Measurements from ENCODE around the gene STX18. TPM values are rescaled to one million over a fixed set of nuclear protein-coding genes. Genes with fewer than 3 reads are reported as not detected.
"Not testable (repeated sequence)": the region's sequence is repeated elsewhere in the genome, so short reads cannot be mapped to it uniquely, and the experiment has no call there.

Gene STX18
- 17.2 TPM for total RNA-seq
- long read RNA-seq, transcript STX18-201 (11 exons, 2,138 nt) = major isoform, 14 of 18 reads
- long read RNA-seq, partial matches to known transcripts = 1 of 18 reads
- long read RNA-seq, other reads (novel, unspliced or antisense) = 2 of 18 reads

DNA sequence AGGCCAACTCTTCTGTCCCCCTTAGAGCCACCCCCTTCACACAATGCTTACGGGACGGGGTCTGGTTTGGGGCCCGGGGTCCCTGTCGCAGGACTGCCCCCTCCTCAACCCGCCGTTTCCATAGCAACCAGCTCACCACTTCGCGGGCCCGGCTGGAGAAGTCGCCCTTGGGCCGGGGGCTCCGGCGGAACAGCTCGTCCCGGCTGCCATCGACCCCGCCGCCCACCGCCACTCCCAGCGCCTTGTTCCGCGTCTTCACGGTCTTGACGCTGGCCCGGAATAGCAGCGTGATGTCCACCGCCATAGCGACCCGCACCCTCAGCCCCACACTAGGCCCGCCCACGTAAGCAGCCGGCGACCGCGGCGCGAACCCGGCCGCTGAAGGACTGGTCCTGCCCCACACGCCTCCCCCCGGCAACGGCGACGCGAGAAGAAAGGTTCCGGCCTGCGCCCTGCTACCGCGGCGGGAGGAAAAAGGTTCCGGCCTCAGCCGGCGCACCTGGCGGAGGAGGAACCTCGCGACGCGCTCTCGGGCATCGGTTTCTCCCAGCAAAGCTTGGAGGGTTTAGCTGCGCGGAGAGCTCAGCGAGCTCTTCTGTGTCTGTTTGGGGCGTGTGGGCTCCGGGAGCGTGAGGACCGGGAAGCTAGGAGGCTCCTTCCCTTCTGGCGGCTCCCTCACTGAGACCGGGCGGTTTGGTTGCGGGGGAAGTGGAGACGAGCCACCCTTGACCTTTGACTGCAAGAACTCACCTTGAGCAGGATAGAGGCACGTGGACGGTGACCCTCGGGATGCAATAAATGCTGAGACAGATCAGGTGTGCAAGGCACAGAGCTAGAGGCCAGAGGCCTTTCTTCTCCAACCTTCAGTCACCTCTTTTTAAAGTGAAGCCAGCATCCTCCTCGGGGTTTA is at the start of gene STX18:
STX18 (minus strand) TSS at position 388 of the 910 bp plus-strand sequence; CDS start at position 304, 84 bp downstream.
- intact Hi-C loops (cut with DNase I) = loop anchor here (2.0 to 5.0 kb wide), 2 partner anchors 33 to 295 kb away; partner anchors contain the start of gene TMEM128
- peak; percentile 94 for DNase-seq (ENCODE audit: low spot score)

DNA sequence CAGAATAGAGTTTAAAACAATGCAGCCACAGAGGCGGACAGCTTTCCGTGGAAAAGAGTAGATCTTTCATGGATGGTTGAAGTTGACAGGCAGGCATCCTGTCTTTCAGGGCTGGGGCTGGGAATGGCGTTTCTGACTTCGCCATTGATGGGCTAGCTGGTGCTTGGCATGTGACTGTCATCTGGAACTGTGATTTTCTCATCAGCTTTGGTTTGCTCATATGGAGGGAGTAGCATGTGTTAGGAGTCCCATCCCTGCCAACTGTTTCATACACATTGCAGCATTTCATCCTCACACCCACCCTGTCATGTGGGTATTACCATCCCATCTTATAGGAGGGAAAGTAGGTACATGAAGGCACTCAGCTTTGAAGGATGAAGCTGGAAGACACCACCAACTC is 49.2 kb upstream of the STX18 start:
- DNase-seq (ENCODE audit: low spot score) = no peak
- intact Hi-C loops (cut with DNase I) = no loop called here

DNA sequence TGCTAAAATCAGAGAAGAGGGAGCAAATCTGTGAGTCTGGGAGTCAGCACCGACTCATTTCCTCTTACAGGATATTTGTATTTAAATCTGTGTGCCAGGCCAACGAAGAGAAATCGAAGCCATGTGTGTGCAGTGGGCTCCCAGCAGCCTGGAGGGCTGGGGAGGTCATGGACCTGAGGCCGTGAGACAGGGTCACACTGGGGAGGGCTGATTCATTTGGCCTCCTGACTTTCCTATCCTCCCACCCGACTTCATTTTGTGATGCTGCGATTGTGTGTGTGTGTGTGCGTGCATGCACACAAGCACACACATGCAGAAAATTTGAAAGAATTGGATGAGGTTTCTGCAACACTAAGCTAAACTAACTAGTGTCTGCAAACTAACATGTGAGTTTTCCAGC is 48.7 kb upstream of the STX18 start:
- no peak for DNase-seq (ENCODE audit: low spot score)
- intact Hi-C loops (cut with DNase I) = no loop called here

GRCh38 chr4:4585012-4585670 is 43.3 kb upstream of the STX18 start:
- DNase-seq (ENCODE audit: low spot score) = no peak
- intact Hi-C loops (cut with DNase I) = no loop called here

- no peak for DNase-seq (ENCODE audit: low spot score)
- intact Hi-C loops (cut with DNase I) = no loop called here
Observed at GRCh38 chr4:4583606-4584005, 41.8 kb upstream of the STX18 start.

GRCh38 chr4:4582653-4583052 is 40.8 kb upstream of the STX18 start:
- intact Hi-C loops (cut with DNase I) = no loop called here
- no peak for DNase-seq (ENCODE audit: low spot score)

- intact Hi-C loops (cut with DNase I) = no loop called here
- DNase-seq (ENCODE audit: low spot score) = no peak
Observed at GRCh38 chr4:4580494-4580893, 38.6 kb upstream of the STX18 start.

- DNase-seq (ENCODE audit: low spot score) = no peak
- intact Hi-C loops (cut with DNase I) = no loop called here
Observed at GRCh38 chr4:4578981-4579380, 37.1 kb upstream of the STX18 start.

DNA sequence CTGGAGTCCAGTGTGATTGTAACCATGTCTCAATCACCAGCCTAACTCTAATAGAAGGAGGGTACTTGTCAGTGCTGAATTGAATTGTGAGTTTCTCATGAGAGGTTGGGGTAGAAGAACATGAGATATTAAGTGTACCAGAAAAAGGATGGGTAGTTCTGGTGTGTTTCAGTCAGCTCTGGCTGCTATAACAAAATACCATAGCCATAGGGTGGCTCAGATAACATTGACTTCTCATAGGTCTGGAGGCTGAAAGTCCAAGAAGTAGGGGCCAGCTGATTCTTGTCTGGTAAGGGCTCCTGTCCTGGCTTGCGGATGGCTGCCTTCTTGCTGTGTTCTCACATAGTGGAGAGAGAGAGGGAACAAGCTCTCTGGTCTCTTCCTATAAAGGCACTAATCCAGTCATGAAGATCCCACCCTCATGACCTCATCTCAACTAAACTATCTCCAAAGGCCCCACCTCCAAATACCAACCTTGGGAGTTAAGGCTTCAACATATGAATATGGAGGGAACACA is 35.6 kb upstream of the STX18 start:
- intact Hi-C loops (cut with DNase I) = no loop called here
- no peak for DNase-seq (ENCODE audit: low spot score)

GRCh38 chr4:4575284-4576211 is 33.7 kb upstream of the STX18 start:
- peak; percentile 81 for DNase-seq (ENCODE audit: low spot score)
- intact Hi-C loops (cut with DNase I) = loop anchor here (2.0 kb wide), 1 partner anchor 33 kb away; the partner anchor contains the start of gene STX18

GRCh38 chr4:4574792-4575191 is 32.9 kb upstream of the STX18 start:
- DNase-seq (ENCODE audit: low spot score) = peak; percentile 79
- intact Hi-C loops (cut with DNase I) = loop anchor here (2.0 kb wide), 1 partner anchor 32 kb away; the partner anchor contains the start of gene STX18

DNA sequence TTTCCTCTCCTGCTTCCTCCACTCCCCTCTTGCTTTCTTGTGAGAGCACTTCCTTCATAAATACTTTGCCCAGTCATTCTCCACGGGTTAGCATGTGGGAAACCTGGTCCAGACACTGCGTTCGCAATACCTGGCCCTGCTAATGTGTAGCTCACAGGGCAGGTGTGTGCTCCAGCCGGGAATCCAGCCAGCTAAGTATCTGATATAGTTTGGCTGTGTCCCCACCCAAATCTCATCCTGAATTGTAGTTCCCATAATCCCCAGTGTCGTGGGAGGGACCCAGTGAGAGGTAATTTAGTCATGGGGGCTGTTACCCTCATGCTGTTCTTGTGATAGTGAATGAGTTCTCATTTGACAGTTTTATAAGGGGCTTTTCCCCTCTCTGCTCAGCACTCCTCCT is 32.2 kb upstream of the STX18 start:
- intact Hi-C loops (cut with DNase I) = loop anchor here (2.0 kb wide), 1 partner anchor 31 kb away; the partner anchor contains the start of gene STX18
- no peak for DNase-seq (ENCODE audit: low spot score)

DNA sequence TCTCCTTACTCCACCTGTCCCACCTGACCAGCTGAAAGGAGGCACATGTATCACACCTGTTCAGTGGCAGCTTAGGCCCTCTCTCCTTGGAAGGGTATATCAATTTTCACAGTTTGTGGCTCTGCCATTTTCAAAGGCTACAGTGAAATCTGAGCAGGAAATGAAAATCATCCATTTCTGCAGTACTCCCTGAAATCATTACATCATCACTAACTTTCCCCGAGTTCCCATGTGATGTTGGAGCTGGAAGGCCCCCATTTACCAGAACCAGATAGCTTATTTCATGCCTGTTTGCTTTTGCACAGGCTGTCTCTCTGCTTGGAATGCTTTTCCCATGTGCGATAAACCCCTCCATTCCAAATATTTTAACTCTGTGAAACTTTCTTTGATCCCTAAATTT is 31.0 kb upstream of the STX18 start:
- DNase-seq (ENCODE audit: low spot score) = no peak
- intact Hi-C loops (cut with DNase I) = no loop called here

DNA sequence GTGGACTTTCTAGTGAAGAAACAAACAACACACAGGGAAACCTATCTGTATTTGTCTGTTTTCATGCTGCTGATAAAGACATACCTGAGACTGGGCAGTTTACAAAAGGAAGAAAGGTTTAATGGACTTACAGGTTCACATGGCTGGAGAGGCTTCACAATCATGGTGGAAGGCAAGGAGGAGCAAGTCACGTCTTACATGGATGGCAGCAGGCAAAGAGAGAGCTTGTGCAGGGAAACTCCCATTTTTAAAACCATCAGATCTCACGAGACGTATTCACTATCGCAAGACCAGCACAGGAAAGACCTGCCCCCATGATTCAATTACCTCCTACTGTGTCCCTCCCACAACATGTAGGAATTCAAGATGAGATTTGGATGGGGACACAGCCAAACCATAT is 28.0 kb upstream of the STX18 start:
- DNase-seq (ENCODE audit: low spot score); intact Hi-C loops (cut with DNase I): not testable (repeated sequence)

DNA sequence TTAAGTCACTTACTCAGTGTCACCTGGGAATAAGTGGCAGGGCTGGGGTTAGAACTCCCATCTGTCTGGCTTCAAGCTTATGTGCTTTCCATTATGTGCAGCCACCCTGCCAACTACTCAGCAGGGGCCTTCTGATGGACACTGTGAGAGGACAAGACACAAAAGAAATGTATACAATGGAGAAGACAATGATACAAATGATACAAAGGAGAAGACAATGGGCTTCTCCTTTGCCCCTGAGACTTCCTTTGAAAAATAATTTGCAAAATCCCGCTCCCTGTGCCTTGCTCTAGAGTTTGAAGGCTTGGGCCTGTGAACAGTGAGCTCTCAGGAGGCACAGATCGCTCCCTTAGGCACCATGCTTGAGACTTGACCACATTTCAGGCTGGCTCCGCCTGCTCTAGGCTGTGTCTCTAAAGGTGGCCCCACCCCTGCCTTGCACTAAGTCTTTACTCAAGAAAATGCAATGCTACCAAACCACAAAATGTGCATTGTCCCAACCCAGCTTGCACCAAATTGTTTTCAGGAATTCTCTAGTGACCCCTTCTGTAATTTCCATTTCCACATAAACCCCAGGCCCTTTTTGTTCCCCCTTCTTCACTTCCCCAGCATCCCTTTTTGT is 27.1 kb upstream of the STX18 start:
- intact Hi-C loops (cut with DNase I) = no loop called here
- no peak for DNase-seq (ENCODE audit: low spot score)

DNA sequence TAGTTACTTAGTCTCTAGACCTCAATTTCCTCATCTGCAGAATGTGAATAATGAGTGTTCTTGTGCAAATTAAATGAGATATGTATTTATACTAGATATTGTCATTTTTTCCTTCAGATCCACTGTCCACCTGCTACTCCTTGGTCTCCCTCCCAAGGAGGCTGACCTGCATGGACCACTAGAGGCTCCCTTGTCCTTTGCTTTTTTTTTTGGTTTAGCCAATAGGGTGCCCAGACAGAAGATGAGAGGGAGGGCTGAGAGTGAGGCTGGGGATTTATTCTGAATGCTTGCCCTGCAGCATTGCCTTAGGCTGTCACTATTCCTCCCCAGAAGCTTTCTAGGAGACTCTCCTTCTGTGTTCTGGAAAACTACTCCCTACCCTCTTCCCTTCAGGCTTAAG is 24.5 kb upstream of the STX18 start:
- DNase-seq (ENCODE audit: low spot score); intact Hi-C loops (cut with DNase I): not testable (repeated sequence)

DNA sequence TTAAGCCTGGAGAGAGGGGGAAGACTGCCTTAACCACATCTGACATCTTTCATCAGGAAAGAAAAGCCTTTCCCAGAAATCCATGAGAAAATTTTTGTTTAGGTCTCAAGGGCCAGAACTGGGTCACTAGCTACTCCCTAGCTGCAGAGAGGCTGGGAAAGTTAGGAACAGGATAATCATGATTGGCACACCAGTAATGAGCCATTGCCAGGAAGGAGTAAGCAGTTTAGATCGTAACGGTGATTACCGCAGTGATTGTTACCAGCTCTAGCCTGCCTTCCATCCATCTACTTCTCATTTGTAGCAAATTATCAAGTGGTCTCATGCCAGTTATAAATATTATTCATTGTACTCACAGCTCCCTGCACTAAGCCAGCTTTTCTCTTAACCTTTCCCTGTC is 22.7 kb upstream of the STX18 start:
- DNase-seq (ENCODE audit: low spot score) = no peak
- intact Hi-C loops (cut with DNase I) = no loop called here

DNA sequence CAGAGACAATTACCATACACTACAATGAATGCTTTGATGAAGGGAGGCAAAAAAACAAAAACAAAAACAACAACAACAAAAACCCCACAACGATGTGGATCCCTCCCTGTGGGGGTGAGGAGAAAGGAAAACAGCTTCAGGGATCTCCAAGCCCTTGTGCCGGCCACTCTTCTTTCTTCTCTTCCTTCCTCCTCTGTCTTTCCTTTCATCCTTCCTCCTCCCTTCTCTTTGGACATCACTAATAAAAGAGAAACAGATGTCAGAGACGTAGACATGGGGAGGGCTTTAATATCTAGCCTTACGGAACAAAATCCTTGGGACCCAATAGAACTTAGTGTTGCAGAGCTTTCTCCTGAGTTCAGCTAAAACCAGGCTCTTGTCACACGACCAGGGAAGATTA is 18.8 kb upstream of the STX18 start:
- intact Hi-C loops (cut with DNase I) = no loop called here
- DNase-seq (ENCODE audit: low spot score) = no peak

- DNase-seq (ENCODE audit: low spot score) = no peak
- intact Hi-C loops (cut with DNase I) = no loop called here
Observed at GRCh38 chr4:4560136-4560535, 18.3 kb upstream of the STX18 start.

Data from cardiac septum (tissue), 1 donor.